H1 (cell line): ENCODE results near the gene DVL1. TPM values are rescaled to one million over a fixed set of nuclear protein-coding genes. Genes with fewer than 3 reads are reported as not detected.

ENCODE experiments used
- CTCF ChIA-PET: fragments of 300-600 bp; sonication (Branson Sonifier 250); formaldehyde crosslinking; loops from one replicate; lab custom pipeline; 2021; ENCODE audit not compliant: partially characterized antibody; lab: Charles Lee
- POLR2A ChIA-PET: fragments of 300-600 bp; sonication (Branson Sonifier 250); formaldehyde crosslinking; loops from one replicate; lab custom pipeline; 2021; ENCODE audit warnings: inconsistent platforms; ENCODE audit not compliant: partially characterized antibody; lab: Charles Lee
- DNase-seq, 2 experiments: peaks; one replicate each; pipeline versions ENCODE4 v3.0.0 to v3.0.0-alpha.2; 2010 to 2022; ENCODE audit warnings: low spot score in 2 of 2, low read depth in 1 of 2, mixed read lengths in 1 of 2
- FAIRE-seq: peaks from 2 replicates; lab custom pipeline; 2011; peaks lifted over from hg19 to GRCh38; lab: Jason Lieb, UNC
- H2AFZ ChIP-seq: 2 replicates; pipeline ENCODE4 v1.8.1; 2012; ENCODE audit warnings: low read length, inconsistent platforms
- H2AK5ac ChIP-seq: 2 replicates; pipeline ENCODE4 v1.6.1; 2013; ENCODE audit warnings: low read depth, low read length
- H2BK120ac ChIP-seq: replicated peaks from 2 replicates; pipeline ENCODE3; 2013; ENCODE audit warnings: low read depth, low read length, inconsistent platforms
- H2BK12ac ChIP-seq: 2 replicates; pipeline ENCODE4 v1.6.1; 2013; ENCODE audit warnings: low read depth, low read length
- H2BK15ac ChIP-seq: 2 replicates; pipeline ENCODE4 v1.6.1; 2013; ENCODE audit warnings: low read length
- H2BK20ac ChIP-seq: 2 replicates; pipeline ENCODE4 v1.6.1; 2013; ENCODE audit warnings: low read length
- H2BK5ac ChIP-seq: 2 replicates; pipeline ENCODE4 v1.6.1; 2013; ENCODE audit warnings: low read depth, low read length
- H3K14ac ChIP-seq: 2 replicates; pipeline ENCODE4 v1.6.1; 2013; ENCODE audit warnings: inconsistent platforms; ENCODE audit not compliant: insufficient read length
- H3K18ac ChIP-seq: 2 replicates; pipeline ENCODE4 v1.6.1; 2013; ENCODE audit warnings: low read length; ENCODE audit errors: extremely low read depth
- H3K23ac ChIP-seq: 2 replicates; pipeline ENCODE4 v1.6.1; 2013; ENCODE audit warnings: inconsistent platforms; ENCODE audit not compliant: insufficient read length
- H3K23me2 ChIP-seq: 2 replicates; pipeline ENCODE4 v1.6.1; 2013; ENCODE audit warnings: low read depth, low read length
- H3K27ac ChIP-seq: 2 replicates; pipeline ENCODE4 v1.6.1; 2011; ENCODE audit warnings: low read depth, low read length, inconsistent platforms
- H3K27me3 ChIP-seq, 4 experiments: replicated peaks in 1 of 4; 1 replicate in 1 of 4; 2 replicates in 3 of 4; pipeline versions ENCODE4 v1.6.1 to v1.8.1; 2011 to 2013; ENCODE audit warnings: low read length in 3 of 4, mild to moderate bottlenecking in 3 of 4, inconsistent platforms in 2 of 4, mixed read lengths in 2 of 4, moderate library complexity in 1 of 4; ENCODE audit not compliant: control insufficient read depth in 3 of 4, insufficient read depth in 3 of 4; ENCODE audit errors: extremely low read depth in 1 of 4
- H3K36me3 ChIP-seq, 4 experiments: 2 replicates each; pipeline versions ENCODE4 v1.6.1 to v1.8.1; 2011 to 2013; ENCODE audit warnings: mild to moderate bottlenecking in 4 of 4, low read length in 3 of 4, moderate library complexity in 2 of 4, control low read depth in 1 of 4, inconsistent platforms in 1 of 4; ENCODE audit not compliant: insufficient read depth in 4 of 4, control insufficient read depth in 2 of 4
- H3K4ac ChIP-seq: replicated peaks from 2 replicates; pipeline ENCODE3; 2013; ENCODE audit warnings: low read length, low read depth, mixed read lengths, inconsistent platforms; ENCODE audit not compliant: insufficient read length
- H3K4me1 ChIP-seq, 4 experiments: replicated peaks in 1 of 4; 1 replicate in 1 of 4; 2 replicates in 3 of 4; pipeline versions ENCODE4 v1.6.1 to v1.8.1; 2011 to 2013; ENCODE audit warnings: low read length in 3 of 4, inconsistent platforms in 2 of 4, mixed read lengths in 1 of 4; ENCODE audit not compliant: insufficient read depth in 4 of 4, control insufficient read depth in 3 of 4
- H3K4me2 ChIP-seq, 2 experiments: 2 replicates each; pipeline versions ENCODE4 v1.6.1 to v1.8.1; 2011 to 2013; ENCODE audit warnings: low read depth in 2 of 2, low read length in 2 of 2, control low read depth in 1 of 2, inconsistent platforms in 1 of 2, mild to moderate bottlenecking in 1 of 2; ENCODE audit not compliant: insufficient read depth in 1 of 2
- H3K4me3 ChIP-seq, 4 experiments: fragments of 200-600, 300-600 bp in 1 of 4; sonication (generic), shearing (Covaris generic), sonication (Bioruptor Twin) in 1 of 4; 2 replicates each; pipeline versions ENCODE4 v1.5.1 to v1.8.1; 2011 to 2016; ENCODE audit warnings: low read length in 4 of 4, low read depth in 3 of 4, control low read depth in 2 of 4, inconsistent platforms in 2 of 4, mild to moderate bottlenecking in 2 of 4, mixed read lengths in 1 of 4, moderate library complexity in 1 of 4; ENCODE audit not compliant: insufficient read depth in 2 of 4; ENCODE audit errors: extremely low read depth in 1 of 4
- H3K56ac ChIP-seq: replicated peaks from 2 replicates; pipeline ENCODE3; 2013; ENCODE audit warnings: low read depth, mild to moderate bottlenecking, mixed read lengths, low read length, inconsistent platforms; ENCODE audit not compliant: insufficient read length
- H3K79me1 ChIP-seq: 2 replicates; pipeline ENCODE4 v1.6.1; 2013; ENCODE audit warnings: low read depth, low read length, control low read depth
- H3K79me2 ChIP-seq, 2 experiments: 2 replicates each; pipeline versions ENCODE4 v1.6.1 to v1.8.1; 2012 to 2013; ENCODE audit warnings: low read length in 2 of 2, mild to moderate bottlenecking in 2 of 2, inconsistent platforms in 1 of 2; ENCODE audit not compliant: insufficient read depth in 2 of 2, control insufficient read depth in 1 of 2
- H3K9ac ChIP-seq, 4 experiments: replicated peaks in 1 of 4; 1 replicate in 1 of 4; 2 replicates in 3 of 4; pipeline versions ENCODE4 v1.6.1 to v1.8.1; 2011 to 2013; ENCODE audit warnings: low read depth in 3 of 4, low read length in 3 of 4, control low read depth in 2 of 4, mild to moderate bottlenecking in 2 of 4, moderate library complexity in 2 of 4, inconsistent platforms in 1 of 4; ENCODE audit errors: extremely low read depth in 1 of 4
- H3K9me3 ChIP-seq, 2 experiments: 2 replicates each; pipeline versions ENCODE4 v1.6.1 to v1.8.1; 2012 to 2013; ENCODE audit warnings: mild to moderate bottlenecking in 2 of 2, moderate library complexity in 2 of 2, control low read depth in 1 of 2, inconsistent platforms in 1 of 2, low read depth in 1 of 2, low read length in 1 of 2, mixed read lengths in 1 of 2; ENCODE audit not compliant: insufficient read depth in 2 of 2
- H4K20me1 ChIP-seq, 2 experiments: replicated peaks in 1 of 2; 2 replicates each; pipeline versions ENCODE3 to v1.8.1; 2011 to 2013; ENCODE audit warnings: inconsistent platforms in 2 of 2, low read length in 2 of 2, mild to moderate bottlenecking in 1 of 2; ENCODE audit not compliant: insufficient read depth in 2 of 2, control insufficient read depth in 1 of 2
- H4K5ac ChIP-seq: 2 replicates; pipeline ENCODE4 v1.6.1; 2013; ENCODE audit warnings: low read length, low read depth, mixed read lengths, inconsistent platforms; ENCODE audit not compliant: insufficient read length
- H4K8ac ChIP-seq: 2 replicates; pipeline ENCODE4 v1.8.0; 2013; ENCODE audit warnings: mild to moderate bottlenecking, moderate library complexity, low read length, inconsistent platforms; ENCODE audit not compliant: insufficient read depth; ENCODE audit errors: extremely low read depth
- H4K91ac ChIP-seq: replicated peaks from 2 replicates; pipeline ENCODE3; 2013; ENCODE audit warnings: low read length, mixed read lengths, inconsistent platforms; ENCODE audit not compliant: insufficient read length
- ATF3 ChIP-seq: IDR thresholded peaks from 2 replicates; pipeline ENCODE4 v1.6.1; 2011; ENCODE audit warnings: low read depth, mild to moderate bottlenecking, low read length; ENCODE audit not compliant: insufficient read depth
- CBX5 ChIP-seq: fragments of 300-800, 300-1000 bp; sonication (generic); IDR thresholded peaks from 2 replicates; pipeline ENCODE4 v1.7.1; 2016; ENCODE audit warnings: antibody characterized with exemption, low read length, low read depth
- CEBPB ChIP-seq: IDR thresholded peaks from 2 replicates; pipeline ENCODE4 v1.6.1; 2012; ENCODE audit warnings: low read depth, low read length
- CTBP2 ChIP-seq: IDR thresholded peaks from 2 replicates; pipeline ENCODE4 v1.7.0; 2011; ENCODE audit warnings: borderline replicate concordance, mild to moderate bottlenecking, moderate library complexity, mixed read lengths, low read length; ENCODE audit not compliant: insufficient read depth, insufficient read length
- E2F6 ChIP-seq: IDR thresholded peaks from 2 replicates; pipeline ENCODE4 v1.6.1; 2012; ENCODE audit warnings: inconsistent platforms
- GABPA ChIP-seq: IDR thresholded peaks from 2 replicates; pipeline ENCODE4 v1.6.1; 2011; ENCODE audit warnings: mild to moderate bottlenecking, low read length, moderate library complexity, borderline replicate concordance; ENCODE audit not compliant: insufficient read depth
- NANOG ChIP-seq: IDR thresholded peaks from 2 replicates; pipeline ENCODE4 v1.6.1; 2011; ENCODE audit warnings: low read length, low read depth, mild to moderate bottlenecking, inconsistent platforms; ENCODE audit not compliant: insufficient read depth, poor library complexity, severe bottlenecking
- POLR2A ChIP-seq, 2 experiments: IDR thresholded peaks; 1 replicate in 1 of 2; 2 replicates in 1 of 2; pipeline ENCODE4 v1.6.1; 2011; ENCODE audit warnings: low read depth in 2 of 2, low read length in 2 of 2, mild to moderate bottlenecking in 2 of 2; ENCODE audit errors: control extremely low read depth in 1 of 2
- TBP ChIP-seq: IDR thresholded peaks from 2 replicates; pipeline ENCODE4 v1.6.1; 2011; ENCODE audit warnings: low read depth, low read length, improper control_type of control experiment
- WGBS, 2 experiments: shearing (Covaris generic) in 1 of 2; methylation state at CpG; one replicate each; pipeline versions ENCODE4 v1.1.6 to v1.1.7; 2013 to 2015; ENCODE audit warnings: low lambda C conversion rate in 2 of 2, mixed read lengths in 2 of 2, inconsistent platforms in 1 of 2, low coverage in 1 of 2, missing lambda C conversion rate in 1 of 2; ENCODE audit not compliant: insufficient replicate concordance in 2 of 2, insufficient coverage in 1 of 2, insufficient read length in 1 of 2; ENCODE audit errors: extremely low coverage in 1 of 2, missing lambda C conversion rate in 1 of 2; 5-methylcytosine and 5-hydroxymethylcytosine counted together
- polyA plus RNA-seq, 7 experiments: library from polyadenylated mRNA; depleted of rRNA in 3 of 7; stranded (reverse) in 5 of 7; unstranded in 2 of 7; fragments of >200 nt in 5 of 7; fragments of 200-250 nt in 2 of 7; gene quantifications; 1 replicate in 5 of 7; 2 replicates in 1 of 7; 4 replicates in 1 of 7; pipeline versions ENCODE4 v1.2.1 to v1.2.3, GENCODE V29; 2011 to 2013; ENCODE audit warnings: missing spikeins in 2 of 7, mixed read lengths in 2 of 7
- total RNA-seq: library from RNA; stranded (reverse); fragmentation: NEBNext Ultra II Directional; extraction: Animal tissue kit (Norgen Biotek cat#: 25700); gene quantifications from 2 replicates; pipeline ENCODE4 v1.2.1, GENCODE V29; 2021
- TF ChIP-seq, protein P1 (sequence below): IDR thresholded peaks from 2 replicates; pipeline ENCODE4 v1.6.1; 2012; ENCODE audit warnings: low read length, inconsistent platforms

The DVL1 gene
- total and polyA plus RNA-seq, 2 of the 8 experiments (the other 6 are each of a cell fraction or from before 2014, with no cell fraction given): 39.4 to 58.9 TPM

DNA sequence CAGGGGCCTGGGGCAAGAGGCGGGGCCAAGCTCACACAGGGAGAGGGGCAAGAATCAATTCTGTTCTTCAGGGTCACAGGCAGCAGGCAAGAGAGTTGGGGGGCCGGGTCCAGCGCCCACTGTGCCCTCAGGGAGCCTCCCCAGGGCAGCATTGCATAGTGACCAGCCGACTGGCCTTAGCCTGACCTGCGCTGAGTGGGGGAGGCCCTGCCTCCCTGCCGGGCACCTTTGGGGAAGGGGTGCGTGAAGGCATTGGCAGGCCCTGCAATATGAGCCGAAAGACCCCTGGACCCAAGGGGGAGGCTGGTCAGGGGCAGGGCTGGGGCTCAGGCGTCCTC, 56.8 kb downstream of the DVL1 start:
- Histone ChIP-seq H4K5ac (no peak overlapping the region), H3K23me2 (no peaks in the 10 kb centered on the region), H3K27ac (no peak overlapping the region), H3K4me2 (no peak overlapping the region), H2BK120ac (no peak overlapping the region), H3K4me1 (peaks cover 0 to 8% (median 0%) of the 10 kb centered on the region in 4 experiments; a peak in 2 of 7 replicates), H4K91ac (no peak overlapping the region), H2BK20ac (no peak overlapping the region), H3K56ac (no peak overlapping the region), H3K9ac (no peak overlapping the region), H3K79me1 (no peaks in the 10 kb centered on the region), H4K8ac (no peak overlapping the region), H4K20me1 (peaks cover 2 to 6% of the 10 kb centered on the region in 2 experiments), H3K36me3 (0 out of 8 replicates have a peak, but pooled peaks cover 0 to 3% (median 0%) of the 10 kb centered on the region in 4 experiments), H2AK5ac (no peak overlapping the region), H3K14ac (no peak overlapping the region), H2BK15ac (no peak overlapping the region), H3K4ac (no peak overlapping the region), H3K18ac (no peak overlapping the region), H3K27me3 (peaks cover 0 to 3% (median 0%) of the 10 kb centered on the region in 4 experiments; a peak in 1 of 7 replicates), H2AFZ (no peak overlapping the region), H2BK12ac (no peak overlapping the region), H3K79me2 (no peaks in the 10 kb centered on the region), H3K23ac (no peak overlapping the region), H3K9me3 (peaks cover 0 to 2% of the 10 kb centered on the region in 2 experiments; a peak in 1 of 4 replicates), H2BK5ac (no peak overlapping the region), H3K4me3 (no peak overlapping the region)
- ChIA-PET CTCF (interaction anchor here (0.6 to 3.4 kb wide), 38 partner anchors 8 to 1006 kb away, joined by 3 to 38 read pairs (median 5); partner anchors contain the start of genes ACAP3, SCNN1D, TTLL10 and UBE2J2), POLR2A (interaction anchor here (0.9 to 2.3 kb wide), 6 partner anchors 8 to 22 kb away, joined by 3 to 9 read pairs (median 4); partner anchors contain the start of gene UBE2J2)
- FAIRE-seq: no peak
- WGBS, 2 experiments: 100% methylated on average over 2 of the region's 9 CpGs; no CpG with 5 or more reads in 1 of the 2 experiments
- DNase-seq: no peak
- no peak for TF ChIP-seq GABPA
- TF ChIP-seq, protein P1, sequence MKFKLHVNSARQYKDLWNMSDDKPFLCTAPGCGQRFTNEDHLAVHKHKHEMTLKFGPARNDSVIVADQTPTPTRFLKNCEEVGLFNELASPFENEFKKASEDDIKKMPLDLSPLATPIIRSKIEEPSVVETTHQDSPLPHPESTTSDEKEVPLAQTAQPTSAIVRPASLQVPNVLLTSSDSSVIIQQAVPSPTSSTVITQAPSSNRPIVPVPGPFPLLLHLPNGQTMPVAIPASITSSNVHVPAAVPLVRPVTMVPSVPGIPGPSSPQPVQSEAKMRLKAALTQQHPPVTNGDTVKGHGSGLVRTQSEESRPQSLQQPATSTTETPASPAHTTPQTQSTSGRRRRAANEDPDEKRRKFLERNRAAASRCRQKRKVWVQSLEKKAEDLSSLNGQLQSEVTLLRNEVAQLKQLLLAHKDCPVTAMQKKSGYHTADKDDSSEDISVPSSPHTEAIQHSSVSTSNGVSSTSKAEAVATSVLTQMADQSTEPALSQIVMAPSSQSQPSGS: no peak
- no peak for TF ChIP-seq TBP
- TF ChIP-seq CBX5: no peak
- no peak for TF ChIP-seq ATF3
- TF ChIP-seq CTBP2: no peak
- no peak for TF ChIP-seq E2F6
- no peak for TF ChIP-seq NANOG
- TF ChIP-seq POLR2A (IDR thresholded peaks at IDR 0.05; ENCODE audit: control extremely low read depth in 1 of 2, low read depth in 2 of 2, low read length in 2 of 2): no peak
- TF ChIP-seq CEBPB: no peak
